Activated CD4-positive, CD25-positive, alpha-beta regulatory T cell (primary cell): ENCODE data around the gene TPT1.
"Not testable (repeated sequence)": the region's sequence is repeated elsewhere in the genome, so short reads cannot be mapped to it uniquely, and the experiment has no call there.

Experiments
- DNase-seq, 4 experiments: peaks; one replicate each; lab custom pipeline; 2025; lab: John Stamatoyannopoulos, UW

The TPT1 gene

DNA sequence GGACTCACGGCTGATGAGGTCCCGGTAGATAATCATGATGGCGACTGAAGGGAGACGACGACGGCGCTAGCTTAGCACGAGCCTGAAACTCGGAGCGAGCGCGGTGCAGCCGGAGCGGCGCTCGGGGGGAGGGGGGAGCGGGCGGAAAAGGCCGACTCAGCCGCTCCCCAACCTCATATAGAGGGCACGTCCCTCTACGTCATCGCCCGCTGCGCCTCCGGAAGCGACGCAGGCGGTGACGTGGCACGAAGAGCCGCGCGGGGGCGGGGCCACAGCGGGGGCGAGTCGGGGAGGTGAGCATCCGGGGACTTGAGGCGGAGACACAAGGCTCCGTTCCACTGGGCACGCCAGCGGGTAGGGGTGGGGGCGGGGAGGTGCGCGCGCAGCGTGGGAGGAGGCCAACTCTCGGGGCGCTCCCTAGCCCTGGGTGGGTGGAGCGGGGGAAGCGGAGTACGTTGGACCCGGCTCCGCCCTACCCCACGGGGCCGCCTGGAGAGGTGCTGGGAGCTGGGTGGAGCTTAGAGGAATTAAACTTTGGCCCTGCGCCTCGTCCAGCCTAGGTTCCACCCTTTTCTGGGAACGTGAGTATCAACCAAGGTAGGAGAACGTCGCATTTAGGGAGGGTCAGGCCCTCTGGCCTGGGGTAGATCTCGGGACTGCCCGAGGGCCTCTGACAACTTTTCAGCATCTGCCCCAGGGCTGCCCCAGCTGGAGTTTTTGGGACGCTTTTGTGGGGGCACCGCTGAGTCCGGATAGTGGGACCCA is at the start of gene TPT1:
Gene TPT1, minus strand, starts transcription at position 150 of the 765 bp plus-strand sequence. Its CDS starts 114 bp downstream, at position 36.
- DNase-seq, result peak; percentile 100

DNA sequence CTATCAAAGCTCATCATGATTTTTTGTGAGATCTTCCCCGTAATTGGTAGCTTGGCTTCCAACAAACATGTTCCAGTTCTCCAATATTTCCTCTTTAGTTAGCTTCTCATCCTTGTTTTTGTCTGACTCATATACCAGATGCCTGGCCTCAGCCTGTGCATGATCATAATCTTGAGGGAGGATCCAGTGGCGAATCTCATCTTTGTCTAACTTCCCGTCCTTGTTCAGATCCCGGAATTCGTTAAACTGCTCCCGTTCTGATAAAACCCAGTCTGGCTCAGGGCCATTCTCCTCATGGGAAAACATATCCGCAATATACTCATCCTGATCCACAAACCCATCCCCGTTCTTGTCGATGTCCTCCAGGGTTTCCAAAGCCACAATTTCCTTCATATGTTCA is 49.4 kb upstream of the TPT1 start:
- DNase-seq, result not testable (repeated sequence)

DNA sequence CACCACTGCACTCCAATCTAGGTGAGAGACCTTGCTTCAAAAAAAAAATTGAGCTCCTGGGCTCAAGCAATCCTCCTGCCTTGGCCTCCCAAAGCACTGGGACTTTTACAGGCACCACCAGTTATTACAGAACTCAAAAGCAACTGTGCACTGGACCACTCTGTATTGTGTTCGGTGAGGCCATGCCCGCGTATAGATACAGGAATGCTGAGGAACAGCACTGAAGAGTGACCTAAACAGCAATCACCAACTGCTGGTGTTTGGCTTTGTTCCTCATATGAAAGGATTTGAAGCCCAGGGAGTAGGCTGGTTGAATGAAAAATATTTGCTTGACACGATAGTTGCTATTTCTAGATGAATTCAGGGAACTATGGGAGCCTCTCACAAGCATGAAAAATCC is 47.7 kb upstream of the TPT1 start:
- DNase-seq, result no peak

DNA sequence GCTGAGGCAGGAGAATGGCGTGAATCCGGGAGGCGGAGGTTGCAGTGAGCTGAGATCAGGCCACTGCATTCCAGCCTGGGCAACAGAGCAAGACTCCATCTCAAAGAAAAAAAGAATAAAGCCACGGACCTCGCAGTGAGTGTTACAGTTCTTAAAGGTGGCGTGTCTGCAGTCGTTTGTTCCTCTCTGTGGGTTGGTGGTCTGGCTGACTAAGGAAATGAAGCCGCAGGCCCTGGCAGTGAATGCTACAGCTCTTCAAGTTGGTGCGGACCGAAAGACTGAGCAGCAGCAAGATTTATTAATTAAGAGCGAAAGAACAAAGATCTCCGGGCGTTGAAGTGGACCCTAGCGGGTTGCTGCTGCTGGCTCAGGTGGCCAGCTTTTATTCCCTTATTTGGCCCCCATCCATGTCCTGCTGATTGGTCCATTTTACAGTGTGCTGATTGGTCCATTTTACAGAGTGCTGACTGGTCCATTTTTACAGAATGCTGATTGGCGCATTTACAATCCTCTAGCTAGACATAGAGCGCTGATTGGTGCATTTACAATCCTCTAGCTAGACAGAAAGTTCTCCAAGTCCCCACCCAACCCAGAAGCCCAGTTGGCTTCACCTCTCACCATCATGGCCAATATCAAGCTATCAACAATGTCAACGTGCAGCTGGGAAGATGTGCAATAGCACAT is 46.1 kb upstream of the TPT1 start:
- DNase-seq, result not testable (repeated sequence)

DNA sequence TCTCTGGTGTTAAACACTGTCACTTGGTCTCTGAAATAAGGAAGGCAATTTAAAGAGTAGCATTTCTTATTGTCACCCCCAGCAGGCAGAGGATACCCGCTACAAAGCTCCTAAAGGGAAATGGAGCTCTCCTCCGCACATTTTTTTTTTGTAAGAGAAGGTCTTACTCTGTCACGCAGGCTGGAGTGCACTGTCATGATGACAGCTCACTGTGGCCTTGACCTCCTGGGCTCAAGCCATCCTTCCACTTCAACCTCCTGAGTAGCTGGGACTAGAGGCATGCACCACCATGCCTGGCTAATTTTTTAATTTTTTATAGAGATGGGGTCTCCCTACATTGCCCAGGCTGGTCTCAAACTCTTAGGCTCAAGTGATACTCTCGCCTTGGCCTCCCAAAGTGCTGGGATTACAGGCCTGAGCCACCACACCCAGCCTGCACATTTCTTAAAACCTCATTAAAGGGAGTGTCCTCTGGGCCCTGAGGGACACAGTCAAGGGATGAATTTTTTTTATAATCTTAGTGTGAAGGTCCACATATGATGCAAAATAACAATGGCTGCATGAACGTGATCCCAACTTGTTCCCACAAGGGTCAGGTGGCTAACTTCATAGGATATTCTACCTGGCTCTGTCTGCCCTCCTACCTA is 45.0 kb upstream of the TPT1 start:
- no peak for DNase-seq

DNA sequence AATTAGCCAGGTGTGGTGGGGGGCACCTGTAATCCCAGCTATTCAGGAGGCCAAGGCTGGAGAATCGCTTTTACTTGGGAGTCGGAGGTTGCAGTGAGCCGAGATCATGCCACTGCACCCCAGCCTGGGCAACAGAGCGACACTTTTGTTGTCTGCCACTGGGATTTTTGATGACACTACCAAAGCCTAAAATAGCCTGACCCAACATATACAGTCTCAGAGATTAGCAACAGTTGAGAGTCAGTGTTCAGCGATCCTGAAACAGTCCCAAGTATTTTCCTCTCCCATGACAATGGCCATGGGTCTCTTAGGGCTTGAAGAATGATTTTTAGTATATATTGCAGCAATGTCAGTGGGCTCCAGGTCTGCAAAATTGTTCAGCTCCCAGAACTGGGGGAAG is 44.3 kb upstream of the TPT1 start:
- DNase-seq, result no peak

DNA sequence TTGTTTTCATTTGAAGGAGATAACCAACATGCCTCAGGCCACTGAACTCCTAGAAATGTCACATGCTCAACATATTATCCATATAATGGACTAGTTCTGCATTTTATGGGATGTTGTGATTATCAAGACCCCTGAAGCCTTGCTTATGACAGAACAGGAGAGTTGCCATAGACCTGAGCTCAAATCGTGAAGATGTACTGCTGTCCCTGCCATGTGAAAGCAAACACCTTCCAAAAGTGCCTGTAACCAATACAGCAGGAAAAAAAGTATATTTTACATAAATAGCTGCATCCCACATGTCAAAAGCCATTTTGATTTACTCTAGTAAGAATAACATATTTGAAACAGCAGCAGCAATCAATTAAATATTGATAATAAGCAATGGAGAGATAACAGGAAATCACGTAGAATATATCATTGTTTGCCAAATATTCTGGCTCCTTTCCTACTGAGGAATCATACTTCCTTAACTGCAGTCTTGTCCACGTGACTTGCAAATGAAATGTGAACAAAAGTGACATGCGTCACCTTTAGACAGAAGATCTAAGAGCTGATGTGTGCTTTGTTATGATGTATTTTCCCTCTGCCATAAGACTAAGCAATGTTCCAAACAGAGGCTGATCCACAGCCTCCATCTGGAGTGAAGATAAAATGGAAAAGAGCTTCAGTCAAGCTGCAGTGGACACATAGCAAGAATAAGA is 43.6 kb upstream of the TPT1 start:
- no peak for DNase-seq

DNA sequence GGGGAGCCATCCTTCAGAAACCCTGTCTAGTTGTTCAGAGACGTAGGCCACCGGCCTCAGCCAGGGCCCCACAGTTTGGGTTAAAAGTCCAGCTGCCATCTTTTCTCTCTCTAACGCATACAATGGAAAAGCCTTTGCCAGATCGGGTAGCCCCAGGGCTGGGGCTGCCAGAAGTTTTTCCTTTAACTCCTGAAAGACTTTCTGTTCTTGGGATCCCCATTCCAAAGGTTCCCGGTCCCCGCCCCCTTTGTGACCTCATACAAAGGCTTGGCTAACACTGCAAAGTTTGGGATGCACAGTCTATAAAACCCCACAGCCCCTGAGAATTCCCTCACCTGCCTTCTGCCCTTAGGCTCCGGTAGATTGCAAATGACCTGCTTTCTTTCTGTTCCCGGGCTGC is 41.8 kb upstream of the TPT1 start:
- DNase-seq, result not testable (repeated sequence)

DNA sequence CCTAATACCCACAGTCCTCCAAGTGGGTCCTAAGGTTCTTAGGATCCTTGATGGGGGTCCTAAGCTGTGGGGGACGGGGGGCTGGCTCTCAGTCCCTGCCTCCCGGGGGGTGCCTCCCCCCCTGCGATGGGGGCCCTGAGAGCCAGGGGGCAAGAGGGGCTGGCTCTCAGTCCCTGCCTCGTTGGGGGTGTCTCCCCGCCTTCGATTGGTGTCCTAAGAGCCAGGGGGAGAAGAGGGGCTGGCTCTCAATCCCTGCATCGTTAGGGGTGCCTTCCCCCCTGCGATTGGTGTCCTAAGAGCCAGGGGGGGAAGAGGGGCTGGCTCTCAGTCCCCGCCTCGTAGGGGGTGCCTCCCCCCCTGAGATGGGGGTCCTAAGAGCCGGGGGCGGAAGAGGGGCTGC is 40.2 kb upstream of the TPT1 start:
- DNase-seq, result no peak

DNA sequence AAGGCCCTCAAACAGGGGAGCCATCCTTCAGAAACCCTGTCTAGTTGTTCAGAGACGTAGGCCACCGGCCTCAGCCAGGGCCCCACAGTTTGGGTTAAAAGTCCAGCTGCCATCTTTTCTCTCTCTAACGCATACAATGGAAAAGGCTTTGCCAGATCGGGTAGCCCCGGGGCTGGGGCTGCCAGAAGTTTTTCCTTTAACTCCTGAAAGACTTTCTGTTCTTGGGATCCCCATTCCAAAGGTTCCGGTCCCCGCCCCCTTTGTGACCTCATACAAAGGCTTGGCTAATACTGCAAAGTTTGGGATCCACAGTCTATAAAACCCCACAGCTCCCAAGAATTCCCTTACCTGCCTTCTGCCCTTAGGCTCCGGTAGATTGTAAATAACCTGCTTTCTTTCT is 39.7 kb upstream of the TPT1 start:
- DNase-seq, result not testable (repeated sequence)

DNA sequence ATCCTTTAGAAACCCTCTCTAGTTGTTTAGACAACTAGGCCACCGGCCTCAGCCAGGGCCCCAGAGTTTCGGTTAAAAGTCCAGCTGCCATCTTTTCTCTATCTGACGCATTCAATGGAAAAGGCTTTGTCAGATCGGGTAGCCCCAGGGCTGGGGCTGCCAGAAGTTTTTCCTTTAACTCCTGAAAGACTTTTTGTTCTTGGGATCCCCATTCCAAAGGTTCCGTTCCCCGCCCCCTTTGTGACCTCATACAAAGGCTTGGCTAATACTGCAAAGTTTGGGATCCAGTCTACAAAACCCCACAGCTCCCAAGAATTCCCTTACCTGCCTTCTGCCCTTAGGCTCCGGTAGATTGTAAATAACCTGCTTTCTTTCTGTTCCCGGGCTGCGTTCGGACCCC is 38.5 kb upstream of the TPT1 start:
- DNase-seq, result not testable (repeated sequence)

DNA sequence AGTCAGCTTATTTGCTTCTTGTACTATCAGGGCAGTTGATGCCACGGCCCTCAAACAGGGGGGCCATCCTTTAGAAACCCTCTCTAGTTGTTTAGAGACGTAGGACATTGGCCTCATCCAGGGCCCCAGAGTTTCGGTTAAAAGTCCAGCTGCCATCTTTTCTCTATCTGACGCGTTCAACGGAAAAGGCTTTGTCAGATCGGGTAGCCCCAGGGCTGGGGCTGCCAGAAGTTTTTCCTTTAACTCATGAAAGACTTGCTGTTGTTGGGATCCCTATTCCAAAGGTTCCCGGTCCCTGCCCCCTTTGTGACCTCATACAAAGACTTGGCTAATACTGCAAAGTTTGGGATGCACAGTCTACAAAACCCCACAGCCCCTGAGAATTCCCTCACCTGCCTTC is 37.8 kb upstream of the TPT1 start:
- not testable (repeated sequence) for DNase-seq

DNA sequence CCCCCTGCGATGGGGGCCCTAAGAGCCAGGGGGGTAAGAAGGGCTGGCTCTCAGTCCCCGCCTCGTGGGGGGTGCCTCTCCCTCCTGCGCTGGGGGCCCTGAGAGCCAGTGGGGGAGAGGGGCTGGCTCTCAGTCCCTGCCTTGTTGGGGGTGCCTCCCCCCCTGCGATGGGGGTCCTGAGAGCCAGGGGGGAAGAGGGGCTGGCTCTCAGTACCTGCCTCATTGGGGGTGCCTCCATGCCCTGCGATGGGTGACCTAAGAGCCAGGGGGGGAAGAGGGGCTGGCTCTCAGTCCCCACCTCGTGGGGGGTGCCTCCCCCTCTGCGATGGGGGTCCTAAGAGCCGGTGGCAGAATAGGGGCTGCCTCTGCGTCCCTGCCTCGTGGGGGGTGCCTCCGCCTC is 36.3 kb upstream of the TPT1 start:
- not testable (repeated sequence) for DNase-seq

DNA sequence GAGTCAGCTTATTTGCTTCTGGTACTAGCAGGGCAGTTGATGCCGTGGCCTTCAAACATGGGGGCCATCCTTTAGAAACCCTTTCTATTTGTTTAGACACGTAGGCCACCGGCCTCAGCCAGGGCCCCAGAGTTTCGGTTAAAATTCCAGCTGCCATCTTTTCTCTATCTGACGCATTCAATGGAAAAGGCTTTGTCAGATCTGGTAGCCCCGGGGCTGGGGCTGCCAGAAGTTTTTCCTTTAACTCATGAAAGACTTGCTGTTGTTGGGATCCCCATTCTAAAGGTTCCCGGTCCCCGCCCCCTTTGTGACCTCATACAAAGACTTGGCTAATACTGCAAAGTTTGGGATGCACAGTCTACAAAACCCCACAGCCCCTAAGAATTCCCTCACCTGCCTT is 35.7 kb upstream of the TPT1 start:
- not testable (repeated sequence) for DNase-seq

DNA sequence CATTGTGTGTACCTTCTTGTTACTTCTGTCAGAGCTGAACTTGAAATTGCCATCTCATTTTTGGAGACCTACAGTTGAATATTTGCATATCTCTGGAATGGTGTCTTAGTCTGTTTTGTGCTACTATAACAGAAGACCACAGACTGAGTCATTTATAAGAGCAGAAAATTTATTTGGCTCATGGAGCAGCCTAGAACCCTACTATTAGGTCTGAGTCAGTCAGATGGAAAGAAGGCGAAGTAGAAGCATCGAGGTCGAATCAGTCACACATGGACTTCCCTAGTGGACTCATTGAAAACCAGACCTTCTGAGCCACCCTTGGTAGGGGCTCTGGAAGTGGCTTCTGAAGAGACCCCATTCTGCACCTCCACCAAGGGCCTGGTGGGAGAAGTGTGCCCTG is 33.9 kb upstream of the TPT1 start:
- DNase-seq, result no peak

DNA sequence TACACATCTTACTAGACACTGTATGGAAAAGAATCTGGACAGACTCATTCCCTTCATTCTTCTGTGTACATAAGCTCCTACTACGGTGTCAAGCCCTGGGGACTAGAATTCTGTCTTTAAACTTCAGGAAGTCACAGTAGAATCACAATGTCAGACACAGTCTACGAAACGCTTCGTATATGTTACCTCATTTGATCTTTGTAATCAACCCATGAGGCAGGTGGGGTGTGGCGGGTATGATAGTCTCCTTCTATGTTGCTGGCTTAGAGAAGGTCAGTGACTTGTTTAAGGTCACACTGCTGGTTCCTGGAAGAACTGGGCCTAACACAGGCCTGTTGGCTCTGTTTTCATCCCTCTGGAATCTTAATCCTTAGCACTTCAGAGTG is 32.2 kb upstream of the TPT1 start:
- DNase-seq, result no peak

DNA sequence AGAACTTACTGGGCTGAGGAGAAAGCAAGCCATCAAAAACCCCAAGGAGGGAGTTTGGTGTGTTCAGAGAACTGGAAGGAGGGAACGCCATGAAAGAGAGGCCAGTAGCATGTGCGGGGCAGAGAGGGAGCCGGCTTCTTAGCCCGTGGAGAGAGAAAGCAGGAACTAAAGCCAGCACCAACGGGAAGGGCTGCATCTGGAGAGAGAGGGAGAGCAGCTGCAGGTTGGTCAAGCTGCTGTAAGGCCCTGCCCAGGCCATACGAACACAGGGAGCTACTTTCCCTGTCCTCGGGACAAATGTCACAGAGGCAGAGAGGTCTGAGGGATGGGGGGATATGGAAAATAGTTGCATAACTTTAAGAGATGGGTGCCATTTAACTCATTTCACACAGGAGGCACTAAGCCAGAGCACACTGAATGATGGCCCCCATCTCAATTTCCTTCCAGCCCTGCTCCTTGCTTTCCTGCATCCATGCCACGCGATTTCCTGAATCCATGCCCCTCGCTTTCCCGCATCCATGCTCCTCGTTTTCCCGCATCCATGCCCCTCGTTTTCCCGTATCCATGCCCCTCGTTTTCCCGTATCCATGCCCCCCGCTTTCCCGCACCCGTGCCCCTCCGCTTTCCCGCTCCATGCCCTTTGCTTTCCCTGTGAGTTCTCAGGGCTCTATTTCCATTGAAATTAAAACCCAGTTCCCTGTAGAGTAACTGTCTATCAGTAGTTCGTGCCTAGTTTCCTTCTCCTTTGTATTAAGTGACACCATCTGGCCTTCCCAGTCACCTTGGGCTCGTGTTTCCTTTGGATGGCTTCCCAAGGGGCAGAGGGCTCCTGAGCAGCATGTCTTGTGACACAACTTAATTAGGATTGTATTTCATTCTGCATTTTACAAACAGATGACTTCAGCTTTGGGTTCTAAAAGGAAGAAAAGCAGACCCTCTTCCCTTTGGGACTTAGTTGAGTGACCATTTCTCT is 31.5 kb upstream of the TPT1 start:
- DNase-seq, result no peak

DNA sequence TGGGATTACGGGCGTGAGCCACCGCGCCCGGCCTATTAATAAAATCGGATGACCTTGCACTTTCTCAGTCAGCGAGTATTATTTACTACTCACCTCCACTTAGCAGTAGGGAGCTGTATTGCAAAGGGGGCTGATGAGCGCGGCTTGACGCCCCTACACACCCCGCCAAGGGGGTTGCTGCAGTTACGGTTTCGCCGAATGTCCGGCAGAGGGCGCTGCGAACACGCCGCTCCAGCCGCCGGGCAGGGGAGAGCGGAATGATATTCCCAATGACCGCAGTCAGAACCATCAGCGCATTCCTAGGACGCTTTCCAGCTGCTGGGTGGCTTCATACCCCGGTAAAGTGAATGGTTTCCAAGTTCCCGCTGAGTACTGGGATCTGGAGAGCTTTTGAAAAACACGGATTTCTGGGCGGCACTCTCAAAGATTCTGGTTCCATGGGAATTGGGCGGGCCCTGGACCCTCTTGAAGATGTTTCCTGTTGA is 30.0 kb upstream of the TPT1 start:
- peak; percentile 7 to 25 (median 18) for DNase-seq

DNA sequence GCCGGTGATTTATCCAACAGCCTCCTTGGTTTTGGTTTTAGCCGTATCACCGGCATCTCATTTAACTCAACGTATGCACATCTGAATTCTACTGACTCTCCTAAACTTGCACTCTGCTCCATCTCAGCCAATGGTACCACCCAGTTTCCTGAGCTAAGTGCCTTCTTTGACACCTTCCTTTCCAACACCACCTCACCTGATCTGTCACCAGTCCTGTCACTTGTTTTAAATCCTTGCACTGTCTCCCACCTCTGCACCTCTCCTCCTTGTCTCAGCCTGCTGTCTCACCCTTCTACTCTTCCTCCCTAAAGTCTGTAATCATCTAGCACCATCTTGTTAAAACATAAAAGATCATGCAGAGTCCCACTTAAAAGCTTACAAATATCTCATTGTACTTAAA is 28.1 kb upstream of the TPT1 start:
- DNase-seq, result no peak

DNA sequence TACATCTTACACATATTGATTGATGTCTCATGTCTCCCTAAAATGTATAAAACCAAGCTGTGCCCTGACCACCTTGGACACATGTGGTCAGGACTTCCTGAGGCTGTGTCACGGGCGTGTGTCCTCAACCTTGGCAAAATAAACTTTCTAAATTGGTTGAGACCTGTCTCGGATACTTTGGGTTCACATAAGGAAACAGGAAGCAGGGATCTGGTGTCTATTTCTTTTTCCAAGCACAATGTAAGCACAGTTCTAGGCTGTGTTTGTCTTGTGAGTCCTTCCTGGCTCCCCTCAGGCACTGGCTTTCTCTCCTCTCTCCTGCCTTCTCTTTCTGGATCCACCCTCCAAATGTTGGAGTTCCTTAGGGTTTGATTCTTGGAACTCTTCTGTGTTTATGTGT is 27.6 kb upstream of the TPT1 start:
- no peak for DNase-seq

DNA sequence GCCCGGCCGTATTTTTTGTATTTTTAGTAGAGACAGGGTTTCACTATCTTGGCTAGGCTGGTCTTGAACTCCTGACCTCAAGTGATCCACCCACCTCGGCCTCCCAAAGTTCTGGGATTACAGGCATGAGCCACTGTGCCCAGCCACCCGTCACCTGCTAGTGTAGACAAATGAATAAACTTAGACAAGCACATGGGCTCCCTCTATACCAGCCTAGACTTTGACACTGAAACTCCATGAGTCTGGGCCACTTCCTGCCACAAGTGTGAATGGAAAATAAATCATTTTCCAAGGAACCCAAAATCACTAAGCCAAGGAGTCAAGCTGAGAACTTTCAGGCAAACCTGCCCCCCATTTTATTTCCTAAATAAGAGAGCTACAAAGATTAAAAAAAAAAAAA is 27.0 kb upstream of the TPT1 start:
- DNase-seq, result no peak
